ENCODE measurements around the gene PDE9A.

Gene PDE9A

DNA sequence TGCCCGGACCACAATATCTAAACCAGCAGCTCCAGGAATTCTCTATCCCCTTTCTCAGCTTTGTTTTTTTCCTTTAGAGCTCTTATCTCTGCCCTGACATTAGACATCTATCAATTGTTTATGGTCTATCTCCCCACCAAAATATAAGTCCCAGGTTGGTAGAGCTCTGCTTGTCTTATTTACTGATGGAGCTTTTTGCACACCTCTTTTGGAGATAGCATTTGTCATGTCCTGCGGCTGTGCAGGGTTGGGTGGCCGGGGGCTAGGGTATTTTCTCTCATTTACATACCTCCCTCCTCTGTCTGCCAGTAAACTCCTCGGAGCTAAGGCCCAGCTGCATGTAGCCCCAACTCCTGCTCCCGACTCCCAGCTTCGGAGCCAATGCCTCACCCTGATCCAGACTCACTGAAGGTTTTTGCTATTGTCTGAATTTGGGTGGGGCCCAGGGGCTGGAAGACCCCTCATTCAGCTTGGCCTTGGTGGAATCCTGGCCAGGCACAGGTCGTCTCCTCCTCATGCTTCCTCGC is 11.1 kb upstream of the PDE9A start:
- TF ChIP-seq SIN3A (IDR thresholded peaks at IDR 0.05; ENCODE audit: borderline replicate concordance, insufficient read depth, low read length): no peak
- TF ChIP-seq POLR2AphosphoS5 (IDR thresholded peaks at IDR 0.05; ENCODE audit: low read depth, low read length): no peak
- TF ChIP-seq FOXP2 (optimal IDR thresholded peaks at IDR 0.05; ENCODE audit: borderline replicate concordance, extremely low read depth, extremely low read length, insufficient read depth): no peak
- TF ChIP-seq TAF1 (IDR thresholded peaks at IDR 0.05; ENCODE audit: borderline replicate concordance, insufficient read depth, low read length): no peak
- TF ChIP-seq, protein P1, sequence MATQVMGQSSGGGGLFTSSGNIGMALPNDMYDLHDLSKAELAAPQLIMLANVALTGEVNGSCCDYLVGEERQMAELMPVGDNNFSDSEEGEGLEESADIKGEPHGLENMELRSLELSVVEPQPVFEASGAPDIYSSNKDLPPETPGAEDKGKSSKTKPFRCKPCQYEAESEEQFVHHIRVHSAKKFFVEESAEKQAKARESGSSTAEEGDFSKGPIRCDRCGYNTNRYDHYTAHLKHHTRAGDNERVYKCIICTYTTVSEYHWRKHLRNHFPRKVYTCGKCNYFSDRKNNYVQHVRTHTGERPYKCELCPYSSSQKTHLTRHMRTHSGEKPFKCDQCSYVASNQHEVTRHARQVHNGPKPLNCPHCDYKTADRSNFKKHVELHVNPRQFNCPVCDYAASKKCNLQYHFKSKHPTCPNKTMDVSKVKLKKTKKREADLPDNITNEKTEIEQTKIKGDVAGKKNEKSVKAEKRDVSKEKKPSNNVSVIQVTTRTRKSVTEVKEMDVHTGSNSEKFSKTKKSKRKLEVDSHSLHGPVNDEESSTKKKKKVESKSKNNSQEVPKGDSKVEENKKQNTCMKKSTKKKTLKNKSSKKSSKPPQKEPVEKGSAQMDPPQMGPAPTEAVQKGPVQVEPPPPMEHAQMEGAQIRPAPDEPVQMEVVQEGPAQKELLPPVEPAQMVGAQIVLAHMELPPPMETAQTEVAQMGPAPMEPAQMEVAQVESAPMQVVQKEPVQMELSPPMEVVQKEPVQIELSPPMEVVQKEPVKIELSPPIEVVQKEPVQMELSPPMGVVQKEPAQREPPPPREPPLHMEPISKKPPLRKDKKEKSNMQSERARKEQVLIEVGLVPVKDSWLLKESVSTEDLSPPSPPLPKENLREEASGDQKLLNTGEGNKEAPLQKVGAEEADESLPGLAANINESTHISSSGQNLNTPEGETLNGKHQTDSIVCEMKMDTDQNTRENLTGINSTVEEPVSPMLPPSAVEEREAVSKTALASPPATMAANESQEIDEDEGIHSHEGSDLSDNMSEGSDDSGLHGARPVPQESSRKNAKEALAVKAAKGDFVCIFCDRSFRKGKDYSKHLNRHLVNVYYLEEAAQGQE (IDR thresholded peaks at IDR 0.05; ENCODE audit: insufficient read depth in 1 of 2, low read depth in 2 of 2, low read length in 2 of 2): no peak

GRCh38 chr21:42644223-42645208 is 8.9 kb upstream of the PDE9A start:
- TF ChIP-seq FOXP2 (optimal IDR thresholded peaks at IDR 0.05; ENCODE audit: borderline replicate concordance, extremely low read depth, extremely low read length, insufficient read depth) (no peak), TAF1 (IDR thresholded peaks at IDR 0.05; ENCODE audit: borderline replicate concordance, insufficient read depth, low read length) (no peak), SIN3A (IDR thresholded peaks at IDR 0.05; ENCODE audit: borderline replicate concordance, insufficient read depth, low read length) (no peak), POLR2AphosphoS5 (IDR thresholded peaks at IDR 0.05; ENCODE audit: low read depth, low read length) (no peak)
- TF ChIP-seq, protein P1 (IDR thresholded peaks at IDR 0.05; ENCODE audit: insufficient read depth in 1 of 2, low read depth in 2 of 2, low read length in 2 of 2): no peak

DNA sequence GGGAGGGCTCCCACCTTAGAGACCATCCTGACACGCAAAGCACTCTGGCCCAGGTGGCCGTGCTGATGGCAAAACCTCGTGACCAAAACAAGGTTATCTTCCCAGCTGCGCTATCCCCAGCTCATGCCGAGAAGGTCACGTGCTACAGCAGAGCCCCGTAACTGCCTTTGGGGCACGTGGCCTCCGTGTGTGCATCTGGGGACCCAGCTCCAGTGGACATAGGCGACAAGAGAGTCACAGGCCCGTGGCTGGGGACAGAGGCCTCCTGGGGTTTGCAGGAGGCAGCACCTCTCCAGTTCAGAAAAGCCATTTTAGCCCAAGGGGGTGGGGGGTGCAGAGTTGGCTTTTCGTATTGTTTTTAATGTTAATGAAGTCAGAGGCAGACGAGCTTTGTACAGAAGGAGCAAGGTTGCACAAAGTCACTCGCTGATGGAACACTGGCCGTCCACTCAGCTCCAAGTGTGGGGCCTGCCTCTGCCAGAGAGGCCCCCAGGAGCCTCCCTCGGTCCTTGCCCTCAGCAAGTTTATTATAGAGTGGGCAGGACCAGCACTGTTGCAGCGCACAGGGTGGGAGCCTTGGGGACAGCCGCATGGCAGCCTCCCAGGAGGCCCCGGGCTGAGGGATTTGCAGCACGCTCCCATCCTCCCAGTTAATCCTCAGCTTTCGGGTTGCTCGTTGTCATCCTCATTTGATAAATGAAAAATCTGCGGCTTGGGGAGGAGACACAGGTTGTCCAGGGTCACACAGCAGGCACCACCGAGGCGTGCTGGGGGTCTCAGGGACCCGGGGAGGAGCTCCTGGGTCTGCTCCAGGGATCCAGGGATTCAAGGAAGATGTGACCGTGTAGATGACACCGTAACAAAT is 8.0 kb upstream of the PDE9A start:
- TF ChIP-seq POLR2AphosphoS5 (IDR thresholded peaks at IDR 0.05; ENCODE audit: low read depth, low read length) (no peak), FOXP2 (optimal IDR thresholded peaks at IDR 0.05; ENCODE audit: borderline replicate concordance, extremely low read depth, extremely low read length, insufficient read depth) (no peak), TAF1 (IDR thresholded peaks at IDR 0.05; ENCODE audit: borderline replicate concordance, insufficient read depth, low read length) (no peak), SIN3A (IDR thresholded peaks at IDR 0.05; ENCODE audit: borderline replicate concordance, insufficient read depth, low read length) (no peak)
- TF ChIP-seq, protein P1 (IDR thresholded peaks at IDR 0.05; ENCODE audit: insufficient read depth in 1 of 2, low read depth in 2 of 2, low read length in 2 of 2): no peak

GRCh38 chr21:42646076-42646825 is 7.2 kb upstream of the PDE9A start:
- TF ChIP-seq SIN3A (IDR thresholded peaks at IDR 0.05; ENCODE audit: borderline replicate concordance, insufficient read depth, low read length) (no peak), TAF1 (IDR thresholded peaks at IDR 0.05; ENCODE audit: borderline replicate concordance, insufficient read depth, low read length) (no peak), FOXP2 (optimal IDR thresholded peaks at IDR 0.05; ENCODE audit: borderline replicate concordance, extremely low read depth, extremely low read length, insufficient read depth) (no peak), POLR2AphosphoS5 (IDR thresholded peaks at IDR 0.05; ENCODE audit: low read depth, low read length) (no peak)
- TF ChIP-seq, protein P1 (IDR thresholded peaks at IDR 0.05; ENCODE audit: insufficient read depth in 1 of 2, low read depth in 2 of 2, low read length in 2 of 2): no peak
